ENCODE measurements around the gene TPO. TPM values are rescaled to one million over a fixed set of nuclear protein-coding genes. Genes with fewer than 3 reads are reported as not detected.
"Not testable (repeated sequence)": the region's sequence is repeated elsewhere in the genome, so short reads cannot be mapped to it uniquely, and the experiment has no call there.

Gene TPO
- under 1 TPM in 1 of 2 experiments, not detected in 1; 0.18 TPM for total RNA-seq

- no peaks in the 10 kb centered on the region for H3K27me3 Mint-ChIP-seq
- DNase-seq (no peak), ATAC-seq (no peak)
- no peak within 1 kb of the TSS for H3K27ac Mint-ChIP-seq
- H3K36me3 Mint-ChIP-seq: no peaks in the 10 kb centered on the region
- H3K4me1 Mint-ChIP-seq: no peaks in the 10 kb centered on the region
- H3K9me3 Mint-ChIP-seq (ENCODE audit: low read depth): no peaks in the 10 kb centered on the region
- CTCF ChIA-PET: no interaction called here
- H3K4me3 Mint-ChIP-seq: no peak within 1 kb of the TSS
Observed at GRCh38 chr2:1413156-1413710, at the start of gene TPO. TSS of gene TPO (plus strand) at chr2:1413463. CDS start at chr2:1414409, 946 bp downstream.

GRCh38 chr2:1366546-1367134 lies 46.6 kb upstream of the TPO start:
- Mint-ChIP-seq H3K36me3 (no peaks in the 10 kb centered on the region), H3K4me3 (no peak overlapping the region), H3K4me1 (no peaks in the 10 kb centered on the region), H3K9me3 (ENCODE audit: low read depth) (no peaks in the 10 kb centered on the region), H3K27ac (no peak overlapping the region), H3K27me3 (no peaks in the 10 kb centered on the region)
- CTCF ChIA-PET: no interaction called here
- DNase-seq (no peak), ATAC-seq (no peak)

- Mint-ChIP-seq H3K4me3 (no peak overlapping the region), H3K4me1 (no peaks in the 10 kb centered on the region), H3K36me3 (no peaks in the 10 kb centered on the region), H3K27me3 (no peaks in the 10 kb centered on the region), H3K27ac (no peak overlapping the region), H3K9me3 (ENCODE audit: low read depth) (no peaks in the 10 kb centered on the region)
- CTCF ChIA-PET: no interaction called here
- no peak for ATAC-seq
- no peak for DNase-seq
Observed at GRCh38 chr2:1367601-1368000, 45.7 kb upstream of the TPO start.

GRCh38 chr2:1369905-1370304 lies 43.4 kb upstream of the TPO start:
- Mint-ChIP-seq H3K4me1 (no peaks in the 10 kb centered on the region), H3K27ac (no peak overlapping the region), H3K36me3 (no peaks in the 10 kb centered on the region), H3K9me3 (ENCODE audit: low read depth) (no peaks in the 10 kb centered on the region), H3K27me3 (no peaks in the 10 kb centered on the region), H3K4me3 (no peak overlapping the region)
- DNase-seq (no peak), ATAC-seq (no peak)
- CTCF ChIA-PET: no interaction called here

GRCh38 chr2:1370461-1370860 lies 42.8 kb upstream of the TPO start:
- no peak for DNase-seq

GRCh38 chr2:1371082-1371481 lies 42.2 kb upstream of the TPO start:
- CTCF ChIA-PET: no interaction called here
- Mint-ChIP-seq H3K4me3 (no peak overlapping the region), H3K27me3 (no peaks in the 10 kb centered on the region), H3K9me3 (ENCODE audit: low read depth) (no peaks in the 10 kb centered on the region), H3K36me3 (no peaks in the 10 kb centered on the region), H3K27ac (no peak overlapping the region), H3K4me1 (no peaks in the 10 kb centered on the region)
- ATAC-seq (no peak), DNase-seq (no peak)

More at GRCh38 chr2:1370461-1370860, 42.8 kb upstream of the TPO start:
- Mint-ChIP-seq H3K9me3 (ENCODE audit: low read depth) (no peaks in the 10 kb centered on the region), H3K27ac (no peak overlapping the region), H3K36me3 (no peaks in the 10 kb centered on the region), H3K4me1 (no peaks in the 10 kb centered on the region), H3K27me3 (no peaks in the 10 kb centered on the region), H3K4me3 (no peak overlapping the region)
- ATAC-seq: no peak
- CTCF ChIA-PET: no interaction called here

- ATAC-seq (no peak), DNase-seq (no peak)
- Mint-ChIP-seq H3K9me3 (ENCODE audit: low read depth) (no peaks in the 10 kb centered on the region), H3K27me3 (no peaks in the 10 kb centered on the region), H3K27ac (no peak overlapping the region), H3K4me1 (no peaks in the 10 kb centered on the region), H3K36me3 (no peaks in the 10 kb centered on the region), H3K4me3 (no peak overlapping the region)
- CTCF ChIA-PET: no interaction called here
Observed at GRCh38 chr2:1373830-1374229, 39.4 kb upstream of the TPO start.

GRCh38 chr2:1374287-1374686 lies 39.0 kb upstream of the TPO start:
- DNase-seq (no peak), ATAC-seq (no peak)
- H3K27me3 Mint-ChIP-seq: no peaks in the 10 kb centered on the region
- H3K36me3 Mint-ChIP-seq: no peaks in the 10 kb centered on the region
- H3K27ac Mint-ChIP-seq: no peak overlapping the region
- no peak overlapping the region for H3K4me3 Mint-ChIP-seq
- H3K9me3 Mint-ChIP-seq (ENCODE audit: low read depth): no peaks in the 10 kb centered on the region
- H3K4me1 Mint-ChIP-seq: no peaks in the 10 kb centered on the region
- CTCF ChIA-PET: no interaction called here

- Mint-ChIP-seq H3K9me3 (ENCODE audit: low read depth) (no peaks in the 10 kb centered on the region), H3K36me3 (no peaks in the 10 kb centered on the region), H3K27ac (no peak overlapping the region), H3K27me3 (no peaks in the 10 kb centered on the region), H3K4me3 (no peak overlapping the region), H3K4me1 (no peaks in the 10 kb centered on the region)
- CTCF ChIA-PET: no interaction called here
- no peak for DNase-seq
- no peak for ATAC-seq
Observed at GRCh38 chr2:1375794-1376193, 37.5 kb upstream of the TPO start.

- H3K27ac Mint-ChIP-seq: no peak overlapping the region
- H3K9me3 Mint-ChIP-seq (ENCODE audit: low read depth): no peaks in the 10 kb centered on the region
- no peaks in the 10 kb centered on the region for H3K27me3 Mint-ChIP-seq
- no peak for DNase-seq
- CTCF ChIA-PET: no interaction called here
- H3K4me3 Mint-ChIP-seq: no peak overlapping the region
- H3K36me3 Mint-ChIP-seq: no peaks in the 10 kb centered on the region
- ATAC-seq: no peak
- no peaks in the 10 kb centered on the region for H3K4me1 Mint-ChIP-seq
Observed at GRCh38 chr2:1377473-1377872, 35.8 kb upstream of the TPO start.

- H3K4me1 Mint-ChIP-seq: no peaks in the 10 kb centered on the region
- DNase-seq (no peak), ATAC-seq (no peak)
- CTCF ChIA-PET: no interaction called here
- no peaks in the 10 kb centered on the region for H3K27me3 Mint-ChIP-seq
- no peaks in the 10 kb centered on the region for H3K9me3 Mint-ChIP-seq (ENCODE audit: low read depth)
- no peak overlapping the region for H3K27ac Mint-ChIP-seq
- H3K4me3 Mint-ChIP-seq: no peak overlapping the region
- no peaks in the 10 kb centered on the region for H3K36me3 Mint-ChIP-seq
Observed at GRCh38 chr2:1378456-1379150, 34.7 kb upstream of the TPO start.

- H3K36me3 Mint-ChIP-seq: no peaks in the 10 kb centered on the region
- H3K4me1 Mint-ChIP-seq: no peaks in the 10 kb centered on the region
- H3K4me3 Mint-ChIP-seq: no peak overlapping the region
- no peaks in the 10 kb centered on the region for H3K9me3 Mint-ChIP-seq (ENCODE audit: low read depth)
- ATAC-seq: no peak
- H3K27ac Mint-ChIP-seq: no peak overlapping the region
- no peak for DNase-seq
- CTCF ChIA-PET: no interaction called here
- H3K27me3 Mint-ChIP-seq: peaks cover 2% of the 10 kb centered on the region
Observed at GRCh38 chr2:1381644-1382043, 31.6 kb upstream of the TPO start.

GRCh38 chr2:1387954-1388725 lies 25.1 kb upstream of the TPO start:
- H3K27me3 Mint-ChIP-seq, H3K36me3 Mint-ChIP-seq, H3K4me3 Mint-ChIP-seq: not testable (repeated sequence)

GRCh38 chr2:1390118-1390517 lies 23.1 kb upstream of the TPO start:
- H3K9me3 Mint-ChIP-seq (ENCODE audit: low read depth); H3K4me1 Mint-ChIP-seq; H3K36me3 Mint-ChIP-seq; H3K4me3 Mint-ChIP-seq; DNase-seq; H3K27me3 Mint-ChIP-seq; H3K27ac Mint-ChIP-seq; ATAC-seq; CTCF ChIA-PET: not testable (repeated sequence)

More at GRCh38 chr2:1387954-1388725, 25.1 kb upstream of the TPO start:
- CTCF ChIA-PET; ATAC-seq; H3K4me1 Mint-ChIP-seq; DNase-seq; H3K9me3 Mint-ChIP-seq (ENCODE audit: low read depth); H3K27ac Mint-ChIP-seq: not testable (repeated sequence)
